Stimulated activated naive CD8-positive, alpha-beta T cell treated with anti-CD3 and anti-CD28 coated beads, Interleukin-15, Interleukin-2, amounts not matched to agents 100 ng/mL and 50 ng/mL, for 24 hours (primary cell): ENCODE results near the gene KIF26B.

Experiments
- H3K27ac Mint-ChIP-seq: one replicate; pipeline ENCODE4 v1.8.0; 2021; ENCODE audit warnings: mild to moderate bottlenecking, mixed read lengths
- H3K27me3 Mint-ChIP-seq: one replicate; pipeline ENCODE4 v1.8.0; 2021; ENCODE audit warnings: mixed read lengths
- H3K36me3 Mint-ChIP-seq: one replicate; pipeline ENCODE4 v1.8.0; 2021; ENCODE audit warnings: low read depth, mixed read lengths
- H3K4me1 Mint-ChIP-seq: one replicate; pipeline ENCODE4 v1.8.0; 2021; ENCODE audit warnings: low read depth, mixed read lengths
- H3K4me3 Mint-ChIP-seq: one replicate; pipeline ENCODE4 v1.8.0; 2021; ENCODE audit warnings: mild to moderate bottlenecking, mixed read lengths
- H3K9me3 Mint-ChIP-seq: one replicate; pipeline ENCODE4 v1.8.0; 2021; ENCODE audit warnings: mixed read lengths

KIF26B gene

GRCh38 chr1:245270972-245271371, 116.2 kb downstream of the KIF26B start:
- Mint-ChIP-seq H3K36me3 (no peaks in the 10 kb centered on the region), H3K9me3 (peaks cover 10% of the 10 kb centered on the region), H3K27ac (no peak overlapping the region), H3K4me3 (no peak overlapping the region), H3K27me3 (peaks cover 34% of the 10 kb centered on the region), H3K4me1 (no peaks in the 10 kb centered on the region)

GRCh38 chr1:245272676-245273075, 117.9 kb downstream of the KIF26B start:
- Mint-ChIP-seq H3K27me3 (peaks cover 41% of the 10 kb centered on the region), H3K27ac (no peak overlapping the region), H3K4me1 (no peaks in the 10 kb centered on the region), H3K36me3 (no peaks in the 10 kb centered on the region), H3K9me3 (peaks cover 10% of the 10 kb centered on the region), H3K4me3 (no peak overlapping the region)

GRCh38 chr1:245276445-245276844, 121.7 kb downstream of the KIF26B start:
- Mint-ChIP-seq H3K36me3 (no peaks in the 10 kb centered on the region), H3K4me1 (no peaks in the 10 kb centered on the region), H3K4me3 (no peak overlapping the region), H3K27me3 (peaks cover 37% of the 10 kb centered on the region), H3K27ac (no peak overlapping the region), H3K9me3 (no peaks in the 10 kb centered on the region)

- H3K4me1 Mint-ChIP-seq: no peaks in the 10 kb centered on the region
- peaks cover 30% of the 10 kb centered on the region for H3K27me3 Mint-ChIP-seq
- no peaks in the 10 kb centered on the region for H3K9me3 Mint-ChIP-seq
- no peak overlapping the region for H3K27ac Mint-ChIP-seq
- H3K36me3 Mint-ChIP-seq: no peaks in the 10 kb centered on the region
- no peak overlapping the region for H3K4me3 Mint-ChIP-seq
Observed at GRCh38 chr1:245277276-245277675, 122.5 kb downstream of the KIF26B start.

GRCh38 chr1:245278846-245279245, 124.1 kb downstream of the KIF26B start:
- Mint-ChIP-seq H3K36me3 (no peaks in the 10 kb centered on the region), H3K4me1 (no peaks in the 10 kb centered on the region), H3K4me3 (no peak overlapping the region), H3K9me3 (no peaks in the 10 kb centered on the region), H3K27ac (no peak overlapping the region), H3K27me3 (peaks cover 20% of the 10 kb centered on the region)

- Mint-ChIP-seq H3K36me3 (no peaks in the 10 kb centered on the region), H3K27me3 (peaks cover 20% of the 10 kb centered on the region), H3K4me3 (no peak overlapping the region), H3K4me1 (no peaks in the 10 kb centered on the region), H3K27ac (no peak overlapping the region), H3K9me3 (no peaks in the 10 kb centered on the region)
Observed at GRCh38 chr1:245279346-245279745, 124.6 kb downstream of the KIF26B start.

- Mint-ChIP-seq H3K27me3 (peaks cover 6% of the 10 kb centered on the region), H3K9me3 (no peaks in the 10 kb centered on the region), H3K27ac (no peak overlapping the region)
Observed at GRCh38 chr1:245283001-245283400, 128.2 kb downstream of the KIF26B start.

GRCh38 chr1:245285168-245285567, 130.4 kb downstream of the KIF26B start:
- Mint-ChIP-seq H3K4me1 (no peaks in the 10 kb centered on the region), H3K36me3 (no peaks in the 10 kb centered on the region), H3K27me3 (peaks cover 11% of the 10 kb centered on the region), H3K4me3 (no peak overlapping the region), H3K9me3 (peaks cover 3% of the 10 kb centered on the region), H3K27ac (no peak overlapping the region)

More at GRCh38 chr1:245283001-245283400, 128.2 kb downstream of the KIF26B start:
- no peak overlapping the region for H3K4me3 Mint-ChIP-seq
- H3K36me3 Mint-ChIP-seq: no peaks in the 10 kb centered on the region
- H3K4me1 Mint-ChIP-seq: no peaks in the 10 kb centered on the region

- Mint-ChIP-seq H3K4me3 (no peak overlapping the region), H3K9me3 (peaks cover 3% of the 10 kb centered on the region), H3K36me3 (no peaks in the 10 kb centered on the region), H3K27me3 (peaks cover 19% of the 10 kb centered on the region), H3K27ac (no peak overlapping the region), H3K4me1 (no peaks in the 10 kb centered on the region)
Observed at GRCh38 chr1:245288796-245289195, 134.0 kb downstream of the KIF26B start.

- Mint-ChIP-seq H3K36me3 (no peaks in the 10 kb centered on the region), H3K27me3 (peaks cover 19% of the 10 kb centered on the region), H3K9me3 (peaks cover 3% of the 10 kb centered on the region), H3K4me1 (no peaks in the 10 kb centered on the region), H3K4me3 (no peak overlapping the region), H3K27ac (no peak overlapping the region)
Observed at GRCh38 chr1:245290836-245291235, 136.1 kb downstream of the KIF26B start.

- H3K4me3 Mint-ChIP-seq: no peak overlapping the region
- no peaks in the 10 kb centered on the region for H3K36me3 Mint-ChIP-seq
- peaks cover 19% of the 10 kb centered on the region for H3K27me3 Mint-ChIP-seq
- H3K27ac Mint-ChIP-seq: no peak overlapping the region
- H3K9me3 Mint-ChIP-seq: peaks cover 3% of the 10 kb centered on the region
- H3K4me1 Mint-ChIP-seq: no peaks in the 10 kb centered on the region
Observed at GRCh38 chr1:245291351-245291750, 136.6 kb downstream of the KIF26B start.

- H3K9me3 Mint-ChIP-seq: peaks cover 3% of the 10 kb centered on the region
- H3K27me3 Mint-ChIP-seq: peaks cover 19% of the 10 kb centered on the region
- no peaks in the 10 kb centered on the region for H3K36me3 Mint-ChIP-seq
- H3K27ac Mint-ChIP-seq: no peak overlapping the region
- H3K4me3 Mint-ChIP-seq: no peak overlapping the region
- no peaks in the 10 kb centered on the region for H3K4me1 Mint-ChIP-seq
Observed at GRCh38 chr1:245292141-245292540, 137.4 kb downstream of the KIF26B start.

GRCh38 chr1:245292553-245292952, 137.8 kb downstream of the KIF26B start:
- Mint-ChIP-seq H3K9me3 (peaks cover 3% of the 10 kb centered on the region), H3K36me3 (no peaks in the 10 kb centered on the region), H3K4me3 (no peak overlapping the region), H3K4me1 (no peaks in the 10 kb centered on the region), H3K27me3 (peaks cover 19% of the 10 kb centered on the region), H3K27ac (no peak overlapping the region)

- H3K4me1 Mint-ChIP-seq: no peaks in the 10 kb centered on the region
- no peak overlapping the region for H3K27ac Mint-ChIP-seq
- no peaks in the 10 kb centered on the region for H3K36me3 Mint-ChIP-seq
- H3K9me3 Mint-ChIP-seq: peaks cover 3% of the 10 kb centered on the region
- no peak overlapping the region for H3K4me3 Mint-ChIP-seq
- peaks cover 23% of the 10 kb centered on the region for H3K27me3 Mint-ChIP-seq
Observed at GRCh38 chr1:245294020-245294419, 139.2 kb downstream of the KIF26B start.

- no peaks in the 10 kb centered on the region for H3K9me3 Mint-ChIP-seq
- no peak overlapping the region for H3K27ac Mint-ChIP-seq
- H3K27me3 Mint-ChIP-seq: peaks cover 13% of the 10 kb centered on the region
- H3K36me3 Mint-ChIP-seq: no peaks in the 10 kb centered on the region
- H3K4me3 Mint-ChIP-seq: no peak overlapping the region
- H3K4me1 Mint-ChIP-seq: no peaks in the 10 kb centered on the region
Observed at GRCh38 chr1:245298781-245299180, 144.0 kb downstream of the KIF26B start.

GRCh38 chr1:245301162-245301580, 146.4 kb downstream of the KIF26B start:
- Mint-ChIP-seq H3K9me3 (no peaks in the 10 kb centered on the region), H3K27ac (no peak overlapping the region), H3K27me3 (peaks cover 13% of the 10 kb centered on the region), H3K4me1 (no peaks in the 10 kb centered on the region), H3K4me3 (no peak overlapping the region), H3K36me3 (no peaks in the 10 kb centered on the region)
